Testis (tissue), 3 donors: ENCODE measurements around the gene ANTXR1. TPM values are rescaled to one million over a fixed set of nuclear protein-coding genes. Genes with fewer than 3 reads are reported as not detected.

Experiments
- DNase-seq: peaks from one replicate; pipeline ENCODE4 v3.0.0-alpha.2; 2019
- H3K27ac ChIP-seq, 2 donors: fragments of 200-600 bp; sonication (generic); one replicate each; pipeline ENCODE4 v1.5.1; 2019
- H3K27me3 ChIP-seq: fragments of 200-600 bp; sonication (generic); one replicate; pipeline ENCODE4 v1.5.1; 2019
- H3K36me3 ChIP-seq: fragments of 200-600 bp; sonication (generic); one replicate; pipeline ENCODE4 v1.5.1; 2017; ENCODE audit warnings: low read depth; ENCODE audit errors: missing control alignments
- H3K4me1 ChIP-seq: fragments of 200-600 bp; sonication (generic); one replicate; pipeline ENCODE4 v1.5.1; 2019
- H3K4me3 ChIP-seq, 2 donors: fragments of 200-600 bp; sonication (generic); one replicate each; pipeline ENCODE4 v1.5.1; 2017 to 2019
- H3K9me3 ChIP-seq: fragments of 200-600 bp; sonication (generic); one replicate; pipeline ENCODE4 v1.5.1; 2017
- CTCF ChIP-seq, 3 experiments: fragments of 450-650 bp in 2 of 3; fragments of 200-600 bp in 1 of 3; sonication (generic) in 1 of 3; IDR thresholded peaks; one replicate each; pipeline ENCODE4 v1.5.1; 2016 to 2019; ENCODE audit warnings: antibody characterized with exemption in 3 of 3, mild to moderate bottlenecking in 2 of 3, moderate library complexity in 1 of 3
- POLR2A ChIP-seq: fragments of 450-650 bp; IDR thresholded peaks from one replicate; pipeline ENCODE4 v1.6.1; 2017; ENCODE audit warnings: antibody characterized with exemption, mild to moderate bottlenecking, moderate library complexity
- WGBS, 2 donors: methylation state at CpG; one replicate each; pipeline ENCODE4 v1.1.5; 2018; 5-methylcytosine and 5-hydroxymethylcytosine counted together
- intact Hi-C: fragments of 100-400 bp; cut with DNase I; formaldehyde crosslinking; loops from one replicate; pipeline ENCODE4 v1.15.1; 2023; ENCODE audit warnings: low total_unique reads
- polyA plus RNA-seq: library from polyadenylated mRNA; stranded (reverse); fragments of 350-450 nt; fragmentation: Illumina TruSeq; extraction: RNeasy Lipid Tissue Mini Kit (QIAGEN cat#74804); gene quantifications from one replicate; pipeline ENCODE4 v1.2.3, GENCODE V29; 2014; ENCODE audit warnings: low read depth, low replicate concordance; ENCODE audit not compliant: insufficient read depth
- total RNA-seq, 2 donors: library from RNA; depleted of rRNA; stranded (reverse); fragments of >200 nt; gene quantifications; one replicate each; pipeline ENCODE4 v1.2.3, GENCODE V29; 2016

Gene ANTXR1
- total and polyA plus RNA-seq, 3 donors from 2014 or later = 16.6 to 35.7 (median 20.1) TPM

DNA sequence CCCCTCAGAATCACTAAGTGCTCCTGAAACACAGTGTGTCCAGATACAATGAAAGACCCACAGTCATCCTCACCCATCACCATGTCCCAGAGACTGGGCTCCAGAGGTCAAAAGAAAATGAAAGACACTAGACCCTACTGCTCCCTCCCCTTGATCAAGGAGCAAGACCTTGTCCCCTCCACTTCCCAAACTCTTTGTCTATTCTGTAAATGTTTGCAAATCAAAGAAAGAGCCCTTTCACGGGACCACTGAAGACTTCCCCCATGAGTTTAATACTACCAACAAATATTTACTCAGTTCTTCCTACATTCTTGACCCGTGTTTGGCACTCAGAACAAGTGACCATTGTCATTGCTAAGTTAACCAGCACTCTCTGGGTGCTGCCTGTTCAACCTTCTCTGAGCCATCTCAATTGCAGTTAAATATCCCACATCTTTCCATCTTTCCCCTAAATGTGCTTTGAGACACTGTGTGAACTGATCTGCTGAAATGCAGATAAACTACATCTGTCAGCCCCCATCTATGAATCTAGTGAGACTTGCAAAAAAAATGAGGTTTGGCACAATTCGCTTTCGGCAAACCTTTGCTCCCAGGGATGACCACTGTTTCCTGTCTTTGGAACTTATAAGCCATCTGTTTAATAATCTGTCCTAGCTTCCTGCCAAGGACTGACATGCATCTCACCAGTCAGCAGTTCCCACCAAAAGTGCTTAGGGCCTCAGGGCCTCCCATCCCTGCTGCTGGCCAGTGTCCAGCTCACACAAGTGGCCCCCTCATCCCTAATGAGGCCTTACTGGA lies 203.8 kb downstream of the ANTXR1 start:
- H3K27me3 ChIP-seq = no peaks in the 10 kb centered on the region
- no peak overlapping the region for H3K27ac ChIP-seq
- DNase-seq = no peak
- intact Hi-C loops = no loop called here
- H3K36me3 ChIP-seq = no peaks in the 10 kb centered on the region
- no peaks in the 10 kb centered on the region for H3K9me3 ChIP-seq
- no peak overlapping the region for H3K4me3 ChIP-seq
- 66 to 68% methylated on average over 4 of the region's 4 CpGs for WGBS, 2 donors
- TF ChIP-seq CTCF (IDR thresholded peaks at IDR 0.05) = no peak
- no peak for TF ChIP-seq POLR2A
- peaks cover 3% of the 10 kb centered on the region for H3K4me1 ChIP-seq

GRCh38 chr2:69217333-69218080 lies 204.5 kb downstream of the ANTXR1 start:
- 87 to 91% methylated on average over 4 of the region's 4 CpGs for WGBS, 2 donors
- no peak overlapping the region for H3K4me3 ChIP-seq
- DNase-seq = no peak
- H3K27ac ChIP-seq = no peak overlapping the region
- H3K27me3 ChIP-seq = no peaks in the 10 kb centered on the region
- intact Hi-C loops = no loop called here
- H3K9me3 ChIP-seq = no peaks in the 10 kb centered on the region
- no peaks in the 10 kb centered on the region for H3K36me3 ChIP-seq
- H3K4me1 ChIP-seq = peaks cover 4% of the 10 kb centered on the region
- no peak for TF ChIP-seq POLR2A
- no peak for TF ChIP-seq CTCF (IDR thresholded peaks at IDR 0.05)

DNA sequence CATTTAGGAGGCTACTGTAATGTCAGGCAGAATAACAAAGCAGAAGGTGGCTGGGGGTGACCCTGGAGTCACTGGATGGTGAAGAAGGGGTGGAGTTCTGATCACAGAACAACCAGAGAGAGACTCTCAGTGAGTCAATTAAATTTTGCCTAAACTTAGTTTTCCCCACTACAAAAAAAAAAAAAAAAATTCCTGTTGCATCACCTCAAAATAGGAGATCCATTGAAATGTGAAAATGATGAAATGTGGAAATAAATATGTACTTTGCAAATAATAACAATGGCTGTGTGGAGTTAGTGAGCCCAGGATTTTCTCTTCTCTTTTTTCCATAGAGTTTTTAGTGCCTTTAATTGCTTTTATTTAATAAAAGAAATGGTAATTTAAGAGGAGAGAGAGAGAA lies 208.5 kb downstream of the ANTXR1 start:
- TF ChIP-seq POLR2A (no peak), CTCF (IDR thresholded peaks at IDR 0.05) (no peak)
- H3K27ac ChIP-seq = no peak overlapping the region
- no peaks in the 10 kb centered on the region for H3K36me3 ChIP-seq
- no peak overlapping the region for H3K4me3 ChIP-seq
- H3K9me3 ChIP-seq = no peaks in the 10 kb centered on the region
- intact Hi-C loops = no loop called here
- no peaks in the 10 kb centered on the region for H3K27me3 ChIP-seq
- no peak for DNase-seq
- H3K4me1 ChIP-seq = peaks cover 10% of the 10 kb centered on the region

GRCh38 chr2:69221960-69222751 lies 209.2 kb downstream of the ANTXR1 start:
- no peak for DNase-seq
- H3K4me1 ChIP-seq = peaks cover 10% of the 10 kb centered on the region
- H3K27me3 ChIP-seq = no peaks in the 10 kb centered on the region
- H3K36me3 ChIP-seq = no peaks in the 10 kb centered on the region
- intact Hi-C loops = no loop called here
- no peak overlapping the region for H3K27ac ChIP-seq
- no peaks in the 10 kb centered on the region for H3K9me3 ChIP-seq
- TF ChIP-seq POLR2A (no peak), CTCF (IDR thresholded peaks at IDR 0.05) (no peak)
- WGBS, 2 donors = 88 to 91% methylated on average over 6 of the region's 6 CpGs
- H3K4me3 ChIP-seq = no peak overlapping the region
